Breast epithelium (tissue), 3 donors: ENCODE measurements around the gene HBE1.

Source experiments
- POLR2A ChIP-seq: fragments of 450-650 bp; IDR thresholded peaks from one replicate; pipeline ENCODE4 v1.6.1; 2016; ENCODE audit warnings: antibody characterized with exemption, mild to moderate bottlenecking, moderate library complexity
- POLR2AphosphoS5 ChIP-seq, 3 donors: sonication (generic); formaldehyde crosslinking; IDR thresholded peaks; one replicate each; pipeline ENCODE4 v1.6.1; 2017; ENCODE audit warnings: antibody characterized with exemption in 3 of 3
- TF ChIP-seq, protein P1 (sequence below), 3 donors: fragments of 450-650 bp; IDR thresholded peaks; one replicate each; pipeline ENCODE4 v1.5.1; 2016 to 2017; ENCODE audit warnings: antibody characterized with exemption in 3 of 3, mild to moderate bottlenecking in 3 of 3, moderate library complexity in 3 of 3

DNA sequence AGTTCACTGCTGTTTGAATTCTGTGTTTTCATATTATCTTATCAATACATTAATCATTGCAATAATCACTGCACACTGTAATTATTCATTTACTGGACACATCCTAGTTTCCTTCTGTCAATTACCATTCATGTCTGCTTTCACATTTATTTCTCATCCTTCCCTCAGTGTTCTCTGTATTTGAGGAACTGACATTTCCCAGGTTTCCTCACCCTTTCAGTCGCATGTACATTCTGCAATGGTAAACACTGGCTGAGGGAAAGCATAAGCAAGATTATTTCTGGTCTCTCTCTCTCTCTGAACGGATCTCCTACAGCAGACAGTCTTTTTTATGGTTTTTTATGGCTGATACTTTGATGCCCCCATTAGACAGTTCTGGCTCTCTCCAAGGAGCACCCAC, 31.3 kb downstream of the HBE1 start:
- TF ChIP-seq, protein P1, sequence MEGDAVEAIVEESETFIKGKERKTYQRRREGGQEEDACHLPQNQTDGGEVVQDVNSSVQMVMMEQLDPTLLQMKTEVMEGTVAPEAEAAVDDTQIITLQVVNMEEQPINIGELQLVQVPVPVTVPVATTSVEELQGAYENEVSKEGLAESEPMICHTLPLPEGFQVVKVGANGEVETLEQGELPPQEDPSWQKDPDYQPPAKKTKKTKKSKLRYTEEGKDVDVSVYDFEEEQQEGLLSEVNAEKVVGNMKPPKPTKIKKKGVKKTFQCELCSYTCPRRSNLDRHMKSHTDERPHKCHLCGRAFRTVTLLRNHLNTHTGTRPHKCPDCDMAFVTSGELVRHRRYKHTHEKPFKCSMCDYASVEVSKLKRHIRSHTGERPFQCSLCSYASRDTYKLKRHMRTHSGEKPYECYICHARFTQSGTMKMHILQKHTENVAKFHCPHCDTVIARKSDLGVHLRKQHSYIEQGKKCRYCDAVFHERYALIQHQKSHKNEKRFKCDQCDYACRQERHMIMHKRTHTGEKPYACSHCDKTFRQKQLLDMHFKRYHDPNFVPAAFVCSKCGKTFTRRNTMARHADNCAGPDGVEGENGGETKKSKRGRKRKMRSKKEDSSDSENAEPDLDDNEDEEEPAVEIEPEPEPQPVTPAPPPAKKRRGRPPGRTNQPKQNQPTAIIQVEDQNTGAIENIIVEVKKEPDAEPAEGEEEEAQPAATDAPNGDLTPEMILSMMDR (IDR thresholded peaks at IDR 0.05), result no peak
- no peak for TF ChIP-seq POLR2AphosphoS5 (IDR thresholded peaks at IDR 0.05)
- TF ChIP-seq POLR2A, result no peak
